GM13976 (cell line): ENCODE measurements around the gene NR1H4.

Experiments
- DNase-seq: peaks from one replicate; pipeline ENCODE4 v3.0.0; 2012; ENCODE audit warnings: low spot score
- CTCF ChIP-seq: IDR thresholded peaks from 2 replicates; pipeline ENCODE4 v1.5.1; 2012; ENCODE audit warnings: borderline replicate concordance, mild to moderate bottlenecking; ENCODE audit not compliant: insufficient read depth; ENCODE audit errors: extremely low read depth, missing control alignments, control extremely low read depth
- in situ Hi-C: fragments of 300-500 bp; cut with MboI; formaldehyde crosslinking; loops from one replicate; pipeline ENCODE4 v1.12.0; 2022; ENCODE audit warnings: low sequenced_read_pairs, mixed read lengths, inconsistent platforms; ENCODE audit not compliant: unreplicated experiment

Gene NR1H4

GRCh38 chr12:100533376-100533775 is 59.7 kb downstream of the NR1H4 start:
- DNase-seq = no peak
- no peak for TF ChIP-seq CTCF
- in situ Hi-C loops = no loop called here

- no peak for TF ChIP-seq CTCF
- in situ Hi-C loops = no loop called here
- no peak for DNase-seq
Measured at GRCh38 chr12:100534625-100535227, 61.1 kb downstream of the NR1H4 start.

GRCh38 chr12:100539202-100539601 is 65.5 kb downstream of the NR1H4 start:
- in situ Hi-C loops = no loop called here

GRCh38 chr12:100544165-100544564 is 70.5 kb downstream of the NR1H4 start:
- TF ChIP-seq CTCF = no peak
- in situ Hi-C loops = no loop called here
- DNase-seq = no peak

More at GRCh38 chr12:100539202-100539601, 65.5 kb downstream of the NR1H4 start:
- DNase-seq = no peak
- no peak for TF ChIP-seq CTCF

GRCh38 chr12:100545092-100545491 is 71.4 kb downstream of the NR1H4 start:
- in situ Hi-C loops = no loop called here
- no peak for TF ChIP-seq CTCF
- no peak for DNase-seq

- DNase-seq = no peak
- in situ Hi-C loops = loop anchor here (25.0 kb wide), 1 partner anchor 317 kb away; no protein-coding TSS in a partner anchor
Measured at GRCh38 chr12:100553936-100554335, 80.3 kb downstream of the NR1H4 start.

More at GRCh38 chr12:100553936-100554335, 80.3 kb downstream of the NR1H4 start:
- no peak for TF ChIP-seq CTCF
